H1 (cell line): ENCODE measurements around the gene DNAJC11. TPM values are rescaled to one million over a fixed set of nuclear protein-coding genes. Genes with fewer than 3 reads are reported as not detected.

ENCODE experiments used
- ASH2L ChIP-seq: fragments of 200-600, 300-600 bp; sonication (generic); IDR thresholded peaks from one replicate; pipeline ENCODE4 v1.7.1; 2017; ENCODE audit warnings: low read length
- BRCA1 ChIP-seq: IDR thresholded peaks from 2 replicates; pipeline ENCODE4 v1.6.1; 2012; ENCODE audit warnings: low read depth, low read length, improper control_type of control experiment
- CHD1 ChIP-seq: IDR thresholded peaks from 2 replicates; pipeline ENCODE4 v1.6.1; 2012; ENCODE audit warnings: low read depth, low read length, improper control_type of control experiment
- EP300 ChIP-seq, 2 experiments: IDR thresholded peaks; 1 replicate in 1 of 2; 2 replicates in 1 of 2; pipeline ENCODE4 v1.6.1; 2011 to 2012; ENCODE audit warnings: low read depth in 2 of 2, low read length in 2 of 2, mild to moderate bottlenecking in 2 of 2, borderline replicate concordance in 1 of 2, inconsistent platforms in 1 of 2, moderate library complexity in 1 of 2
- GABPA ChIP-seq: IDR thresholded peaks from 2 replicates; pipeline ENCODE4 v1.6.1; 2011; ENCODE audit warnings: mild to moderate bottlenecking, low read length, moderate library complexity, borderline replicate concordance; ENCODE audit not compliant: insufficient read depth
- HDAC2 ChIP-seq, 2 experiments: fragments of 300-600 bp in 1 of 2; sonication (generic) in 1 of 2; IDR thresholded peaks; 2 replicates each; pipeline ENCODE4 v1.6.1; 2011 to 2012; ENCODE audit warnings: low read depth in 2 of 2, low read length in 2 of 2, mild to moderate bottlenecking in 2 of 2, moderate library complexity in 2 of 2, borderline replicate concordance in 1 of 2, inconsistent platforms in 1 of 2
- KDM1A ChIP-seq: fragments of 200-600, 300-600 bp; sonication (generic); IDR thresholded peaks from 2 replicates; pipeline ENCODE4 v1.7.1; 2016; ENCODE audit warnings: mild to moderate bottlenecking, low read length, borderline replicate concordance
- KDM5A ChIP-seq: fragments of 200-600 bp; IDR thresholded peaks from 2 replicates; pipeline ENCODE4 v1.7.1; 2012; ENCODE audit warnings: mild to moderate bottlenecking, low read length, inconsistent platforms, mixed read lengths
- PHF8 ChIP-seq: fragments of 200-600 bp; sonication (generic); conservative IDR thresholded peaks from 2 replicates; pipeline ENCODE4 v1.7.1; 2012; ENCODE audit warnings: low read depth, mild to moderate bottlenecking, inconsistent platforms, low read length, moderate library complexity
- POLR2A ChIP-seq, 2 experiments: IDR thresholded peaks; 1 replicate in 1 of 2; 2 replicates in 1 of 2; pipeline ENCODE4 v1.6.1; 2011; ENCODE audit warnings: low read depth in 2 of 2, low read length in 2 of 2, mild to moderate bottlenecking in 2 of 2; ENCODE audit errors: control extremely low read depth in 1 of 2
- RFX5 ChIP-seq: IDR thresholded peaks from 2 replicates; pipeline ENCODE4 v1.6.1; 2011; ENCODE audit warnings: low read depth, low read length, improper control_type of control experiment, borderline replicate concordance
- SP1 ChIP-seq: IDR thresholded peaks from 2 replicates; pipeline ENCODE4 v1.6.1; 2011; ENCODE audit warnings: low read depth, low read length
- SP2 ChIP-seq: IDR thresholded peaks from 2 replicates; pipeline ENCODE4 v1.6.1; 2012; ENCODE audit warnings: mild to moderate bottlenecking, low read length, inconsistent platforms
- TAF7 ChIP-seq: optimal IDR thresholded peaks from 2 replicates; pipeline ENCODE3; 2011; ENCODE audit warnings: low read depth, mild to moderate bottlenecking, inconsistent platforms, low read length, moderate library complexity, borderline replicate concordance
- YY1 ChIP-seq: IDR thresholded peaks from 2 replicates; pipeline ENCODE4 v1.6.1; 2011; ENCODE audit warnings: low read depth, mild to moderate bottlenecking, low read length
- polyA plus RNA-seq, 7 experiments: library from polyadenylated mRNA; depleted of rRNA in 3 of 7; stranded (reverse) in 5 of 7; unstranded in 2 of 7; fragments of >200 nt in 5 of 7; fragments of 200-250 nt in 2 of 7; gene quantifications; 1 replicate in 5 of 7; 2 replicates in 1 of 7; 4 replicates in 1 of 7; pipeline versions ENCODE4 v1.2.1 to v1.2.3, GENCODE V29; 2011 to 2013; ENCODE audit warnings: missing spikeins in 2 of 7, mixed read lengths in 2 of 7
- total RNA-seq: library from RNA; stranded (reverse); fragmentation: NEBNext Ultra II Directional; extraction: Animal tissue kit (Norgen Biotek cat#: 25700); gene quantifications from 2 replicates; pipeline ENCODE4 v1.2.1, GENCODE V29; 2021
- TF ChIP-seq, protein P1 (sequence below), 3 experiments: IDR thresholded peaks; 1 replicate in 2 of 3; 2 replicates in 1 of 3; pipeline versions ENCODE4 v1.5.1 to v1.6.1; 2011; ENCODE audit warnings: low read length in 3 of 3, mild to moderate bottlenecking in 3 of 3, inconsistent platforms in 2 of 3, low read depth in 1 of 3, moderate library complexity in 1 of 3; ENCODE audit not compliant: insufficient read depth in 1 of 3; ENCODE audit errors: control extremely low read depth in 1 of 3
- TF ChIP-seq, protein P2 (sequence below): IDR thresholded peaks from 2 replicates; pipeline ENCODE4 v1.6.1; 2012; ENCODE audit warnings: low read length, inconsistent platforms
- TF ChIP-seq, protein P3 (sequence below): IDR thresholded peaks from 2 replicates; pipeline ENCODE4 v1.6.1; 2011; ENCODE audit warnings: low read length, improper control_type of control experiment

The DNAJC11 gene
- total and polyA plus RNA-seq, 2 of the 8 experiments (the other 6 are each of a cell fraction or from before 2014, with no cell fraction given), result 43.9 to 90.9 TPM

DNA sequence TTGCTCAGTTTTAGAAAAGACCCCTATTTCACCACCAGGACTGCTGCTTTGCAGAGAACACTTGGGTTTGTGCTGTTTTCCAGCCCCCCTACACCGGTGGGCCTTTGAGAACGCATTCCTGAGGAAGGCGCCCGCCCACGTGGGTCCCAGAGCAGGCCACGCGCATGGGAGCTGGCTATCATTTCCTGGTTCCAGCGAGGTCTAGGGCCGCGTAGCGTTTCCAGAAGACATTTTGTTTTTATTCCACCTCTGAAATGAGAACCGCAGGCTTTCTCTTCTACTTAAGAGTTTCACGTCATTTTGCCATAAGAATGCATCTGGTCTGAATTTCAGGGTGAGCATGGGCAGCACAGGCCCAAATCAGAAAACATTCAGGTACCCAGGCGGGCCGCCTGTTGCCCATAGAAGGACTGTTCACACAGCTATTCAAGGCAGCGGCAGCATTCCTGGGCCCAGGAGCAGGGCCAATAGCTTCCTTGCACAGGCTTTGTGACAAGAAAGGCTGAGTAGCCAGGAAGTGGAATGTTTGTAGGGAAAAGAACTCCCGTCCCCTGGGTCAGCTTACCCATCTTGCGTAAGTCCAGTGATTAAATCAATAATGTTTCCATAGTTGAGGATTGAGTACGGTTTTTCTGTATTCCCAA is 97.6 kb downstream of the DNAJC11 start (continued):
- TF ChIP-seq, protein P1, sequence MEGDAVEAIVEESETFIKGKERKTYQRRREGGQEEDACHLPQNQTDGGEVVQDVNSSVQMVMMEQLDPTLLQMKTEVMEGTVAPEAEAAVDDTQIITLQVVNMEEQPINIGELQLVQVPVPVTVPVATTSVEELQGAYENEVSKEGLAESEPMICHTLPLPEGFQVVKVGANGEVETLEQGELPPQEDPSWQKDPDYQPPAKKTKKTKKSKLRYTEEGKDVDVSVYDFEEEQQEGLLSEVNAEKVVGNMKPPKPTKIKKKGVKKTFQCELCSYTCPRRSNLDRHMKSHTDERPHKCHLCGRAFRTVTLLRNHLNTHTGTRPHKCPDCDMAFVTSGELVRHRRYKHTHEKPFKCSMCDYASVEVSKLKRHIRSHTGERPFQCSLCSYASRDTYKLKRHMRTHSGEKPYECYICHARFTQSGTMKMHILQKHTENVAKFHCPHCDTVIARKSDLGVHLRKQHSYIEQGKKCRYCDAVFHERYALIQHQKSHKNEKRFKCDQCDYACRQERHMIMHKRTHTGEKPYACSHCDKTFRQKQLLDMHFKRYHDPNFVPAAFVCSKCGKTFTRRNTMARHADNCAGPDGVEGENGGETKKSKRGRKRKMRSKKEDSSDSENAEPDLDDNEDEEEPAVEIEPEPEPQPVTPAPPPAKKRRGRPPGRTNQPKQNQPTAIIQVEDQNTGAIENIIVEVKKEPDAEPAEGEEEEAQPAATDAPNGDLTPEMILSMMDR (IDR thresholded peaks at IDR 0.05; ENCODE audit: control extremely low read depth in 1 of 3, insufficient read depth in 1 of 3, low read depth in 1 of 3, low read length in 3 of 3), result no peak
- no peak for TF ChIP-seq KDM5A
- TF ChIP-seq BRCA1, result no peak
- TF ChIP-seq KDM1A, result no peak
- TF ChIP-seq EP300 (IDR thresholded peaks at IDR 0.05; ENCODE audit: borderline replicate concordance in 1 of 2, low read depth in 2 of 2, low read length in 2 of 2), result 0 out of 3 replicates have a peak, but pooled peaks of 1 of the 2 experiments have one; percentile 48
- TF ChIP-seq, protein P2, sequence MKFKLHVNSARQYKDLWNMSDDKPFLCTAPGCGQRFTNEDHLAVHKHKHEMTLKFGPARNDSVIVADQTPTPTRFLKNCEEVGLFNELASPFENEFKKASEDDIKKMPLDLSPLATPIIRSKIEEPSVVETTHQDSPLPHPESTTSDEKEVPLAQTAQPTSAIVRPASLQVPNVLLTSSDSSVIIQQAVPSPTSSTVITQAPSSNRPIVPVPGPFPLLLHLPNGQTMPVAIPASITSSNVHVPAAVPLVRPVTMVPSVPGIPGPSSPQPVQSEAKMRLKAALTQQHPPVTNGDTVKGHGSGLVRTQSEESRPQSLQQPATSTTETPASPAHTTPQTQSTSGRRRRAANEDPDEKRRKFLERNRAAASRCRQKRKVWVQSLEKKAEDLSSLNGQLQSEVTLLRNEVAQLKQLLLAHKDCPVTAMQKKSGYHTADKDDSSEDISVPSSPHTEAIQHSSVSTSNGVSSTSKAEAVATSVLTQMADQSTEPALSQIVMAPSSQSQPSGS, result no peak
- peak; percentile 47 for TF ChIP-seq TAF7
- TF ChIP-seq GABPA, result no peak
- peak; percentile 14; the same call in 1 of the 2 replicates for TF ChIP-seq PHF8
- no peak for TF ChIP-seq HDAC2 (IDR thresholded peaks at IDR 0.05; ENCODE audit: borderline replicate concordance in 1 of 2, low read depth in 2 of 2, low read length in 2 of 2)
- TF ChIP-seq SP1, result peak; percentile 70
- TF ChIP-seq, protein P3, sequence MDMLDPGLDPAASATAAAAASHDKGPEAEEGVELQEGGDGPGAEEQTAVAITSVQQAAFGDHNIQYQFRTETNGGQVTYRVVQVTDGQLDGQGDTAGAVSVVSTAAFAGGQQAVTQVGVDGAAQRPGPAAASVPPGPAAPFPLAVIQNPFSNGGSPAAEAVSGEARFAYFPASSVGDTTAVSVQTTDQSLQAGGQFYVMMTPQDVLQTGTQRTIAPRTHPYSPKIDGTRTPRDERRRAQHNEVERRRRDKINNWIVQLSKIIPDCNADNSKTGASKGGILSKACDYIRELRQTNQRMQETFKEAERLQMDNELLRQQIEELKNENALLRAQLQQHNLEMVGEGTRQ, result peak; percentile 44; the same call in 1 of the 2 replicates
- peak; percentile 65 for TF ChIP-seq YY1
- peak in 1 of 2 experiments; percentile 74; a peak in 2 of 3 replicates for TF ChIP-seq POLR2A (IDR thresholded peaks at IDR 0.05; ENCODE audit: control extremely low read depth in 1 of 2, low read depth in 2 of 2, low read length in 2 of 2)
- TF ChIP-seq RFX5, result no peak
- TF ChIP-seq SP2, result no peak
- TF ChIP-seq CHD1, result no peak
- TF ChIP-seq ASH2L, result peak; percentile 22
